GM12801 (cell line): ENCODE measurements around the gene SLC16A2.

ENCODE experiments used
- CTCF ChIP-seq: IDR thresholded peaks from one replicate; pipeline ENCODE4 v1.5.1; 2011; ENCODE audit warnings: control low read depth; ENCODE audit not compliant: insufficient read length; ENCODE audit errors: extremely low read depth

SLC16A2 gene

GRCh38 chrX:74421036-74421739, at the start of gene SLC16A2:
Gene SLC16A2 (plus strand): TSS chrX:74421493. CDS start chrX:74421638, 145 bp downstream.
- TF ChIP-seq CTCF: no peak

- no peak for TF ChIP-seq CTCF
Measured at GRCh38 chrX:74372272-74372671, 49.0 kb upstream of the SLC16A2 start.

- no peak for TF ChIP-seq CTCF
Measured at GRCh38 chrX:74377282-74377681, 44.0 kb upstream of the SLC16A2 start.

GRCh38 chrX:74382613-74383012, 38.7 kb upstream of the SLC16A2 start:
- no peak for TF ChIP-seq CTCF

GRCh38 chrX:74383611-74384010, 37.7 kb upstream of the SLC16A2 start:
- no peak for TF ChIP-seq CTCF

GRCh38 chrX:74389016-74389722, 32.1 kb upstream of the SLC16A2 start:
- no peak for TF ChIP-seq CTCF

- no peak for TF ChIP-seq CTCF
Measured at GRCh38 chrX:74395556-74395955, 25.7 kb upstream of the SLC16A2 start.
